ENCODE results near the gene SARDH.

Gene SARDH

GRCh38 chr9:133737774-133738639, at the start of gene SARDH:
Gene SARDH, minus strand, starts transcription at chr9:133738352. Its CDS starts 4,179 bp downstream, at chr9:133734173.
- DNase-seq, result no peak

GRCh38 chr9:133787754-133788025, 49.5 kb upstream of the SARDH start:
- no peak for DNase-seq

GRCh38 chr9:133786907-133787753, 49.0 kb upstream of the SARDH start:
- no peak for DNase-seq

GRCh38 chr9:133786371-133786753, 48.2 kb upstream of the SARDH start:
- no peak for DNase-seq

GRCh38 chr9:133785753-133786370, 47.7 kb upstream of the SARDH start:
- DNase-seq, result no peak

GRCh38 chr9:133784731-133785561, 46.8 kb upstream of the SARDH start:
- DNase-seq, result no peak

GRCh38 chr9:133783331-133783731, 45.2 kb upstream of the SARDH start:
- DNase-seq, result no peak

- peak; percentile 58 for DNase-seq
Observed at GRCh38 chr9:133782157-133783130, 44.3 kb upstream of the SARDH start.

- no peak for DNase-seq
Observed at GRCh38 chr9:133781828-133782135, 43.6 kb upstream of the SARDH start.

GRCh38 chr9:133780962-133781827, 43.0 kb upstream of the SARDH start:
- no peak for DNase-seq

- no peak for DNase-seq
Observed at GRCh38 chr9:133780404-133780945, 42.3 kb upstream of the SARDH start.

GRCh38 chr9:133779516-133780403, 41.6 kb upstream of the SARDH start:
- DNase-seq, result no peak

GRCh38 chr9:133779081-133779480, 40.9 kb upstream of the SARDH start:
- no peak for DNase-seq

- DNase-seq, result no peak
Observed at GRCh38 chr9:133778336-133779013, 40.3 kb upstream of the SARDH start.

- DNase-seq, result no peak
Observed at GRCh38 chr9:133777871-133778270, 39.7 kb upstream of the SARDH start.

GRCh38 chr9:133777068-133777791, 39.1 kb upstream of the SARDH start:
- no peak for DNase-seq

GRCh38 chr9:133775951-133776905, 38.1 kb upstream of the SARDH start:
- DNase-seq, result no peak
